SK-N-SH (cell line): ENCODE data around the gene HHIP. TPM values are rescaled to one million over a fixed set of nuclear protein-coding genes. Genes with fewer than 3 reads are reported as not detected.

Experiments used
- CTCF ChIA-PET: fragments of 300-600, 350-600 bp; formaldehyde crosslinking; extraction: SDS; loops from one replicate; lab custom pipeline; 2021; lab: Yijun Ruan, JAX
- POLR2A ChIA-PET: fragments of 350-600 bp; sonication (Branson Sonifier 250); formaldehyde crosslinking; extraction: SDS; loops from one replicate; lab custom pipeline; 2020; ENCODE audit warnings: antibody characterized with exemption, inconsistent platforms; lab: Yijun Ruan, JAX
- DNase-seq: peaks from one replicate; pipeline ENCODE4 v3.0.0; 2012
- H2AFZ ChIP-seq: fragments of 200-600 bp; sonication (generic); 2 replicates; pipeline ENCODE4 v1.8.1; 2016; ENCODE audit warnings: antibody characterized with exemption, mild to moderate bottlenecking, low read depth
- H3F3A ChIP-seq: fragments of 200-600 bp; sonication (generic); replicated peaks from 2 replicates; pipeline ENCODE3; 2016; ENCODE audit warnings: antibody characterized with exemption, mild to moderate bottlenecking; ENCODE audit not compliant: insufficient read depth
- H3K27ac ChIP-seq, 2 experiments: fragments of 200-500 bp in 1 of 2; fragments of 200-600 bp in 1 of 2; sonication (Bioruptor generic) in 1 of 2; sonication (generic), shearing (Covaris generic) in 1 of 2; 2 replicates each; pipeline versions ENCODE4 v1.5.1 to v1.6.1; 2014 to 2016; ENCODE audit warnings: low read depth in 2 of 2, inconsistent platforms in 1 of 2, low read length in 1 of 2, mild to moderate bottlenecking in 1 of 2, mixed read lengths in 1 of 2
- H3K27me3 ChIP-seq: fragments of 200-600 bp; sonication (generic), shearing (Covaris generic); 2 replicates; pipeline ENCODE4 v1.6.1; 2016; ENCODE audit warnings: mixed run types; ENCODE audit not compliant: insufficient read depth
- H3K36me3 ChIP-seq, 2 experiments: fragments of 200-500 bp in 1 of 2; fragments of 200-600 bp in 1 of 2; sonication (Bioruptor generic) in 1 of 2; sonication (generic) in 1 of 2; replicated peaks in 1 of 2; 2 replicates each; pipeline versions ENCODE3 to v1.5.1; 2014 to 2016; ENCODE audit warnings: low read length in 1 of 2, mild to moderate bottlenecking in 1 of 2; ENCODE audit not compliant: insufficient read depth in 2 of 2, control insufficient read depth in 1 of 2
- H3K4me1 ChIP-seq, 2 experiments: fragments of 200-500 bp in 1 of 2; fragments of 200-600 bp in 1 of 2; sonication (Bioruptor generic) in 1 of 2; sonication (generic), shearing (Covaris generic) in 1 of 2; 2 replicates each; pipeline versions ENCODE4 v1.5.1 to v1.6.1; 2014 to 2016; ENCODE audit warnings: low read depth in 1 of 2, low read length in 1 of 2, mixed run types in 1 of 2; ENCODE audit not compliant: insufficient read depth in 2 of 2, control insufficient read depth in 1 of 2
- H3K4me2 ChIP-seq: fragments of 200-600 bp; sonication (generic), shearing (Covaris generic); 2 replicates; pipeline ENCODE4 v1.6.1; 2017; ENCODE audit warnings: mixed run types
- H3K4me3 ChIP-seq, 2 experiments: fragments of 200-500 bp in 1 of 2; fragments of 200-600 bp in 1 of 2; sonication (Bioruptor generic) in 1 of 2; sonication (generic), shearing (Covaris generic) in 1 of 2; 2 replicates each; pipeline versions ENCODE4 v1.5.1 to v1.8.1; 2014 to 2016; ENCODE audit warnings: low read depth in 2 of 2, inconsistent platforms in 1 of 2, low read length in 1 of 2, mild to moderate bottlenecking in 1 of 2, mixed read lengths in 1 of 2, moderate library complexity in 1 of 2
- H3K79me2 ChIP-seq: fragments of 200-600 bp; sonication (generic); 2 replicates; pipeline ENCODE4 v1.8.1; 2017; ENCODE audit warnings: mild to moderate bottlenecking; ENCODE audit not compliant: insufficient read depth
- H3K9ac ChIP-seq: fragments of 200-600 bp; sonication (generic); 2 replicates; pipeline ENCODE4 v1.6.1; 2017; ENCODE audit warnings: mixed run types
- H3K9me2 ChIP-seq: fragments of 200-600 bp; sonication (generic); 2 replicates; pipeline ENCODE4 v1.6.1; 2017; ENCODE audit warnings: mixed run types
- H3K9me3 ChIP-seq: fragments of 200-600 bp; sonication (generic); 2 replicates; pipeline ENCODE4 v1.6.1; 2017; ENCODE audit warnings: mixed run types, mild to moderate bottlenecking, moderate library complexity
- H4K20me1 ChIP-seq: fragments of 200-600 bp; sonication (generic); 2 replicates; pipeline ENCODE4 v1.6.1; 2017; ENCODE audit warnings: mild to moderate bottlenecking, mixed run types; ENCODE audit not compliant: insufficient read depth
- CHD2 ChIP-seq: fragments of 150-350 bp; IDR thresholded peaks from 2 replicates; pipeline ENCODE4 v1.6.1; 2018; ENCODE audit warnings: low read length; ENCODE audit not compliant: partially characterized antibody
- ELF1 ChIP-seq: IDR thresholded peaks from 2 replicates; pipeline ENCODE4 v1.4.0; 2012
- EZH2phosphoT487 ChIP-seq: fragments of 200-600 bp; sonication (generic); IDR thresholded peaks from 2 replicates; pipeline ENCODE4 v1.6.1; 2017; ENCODE audit warnings: low read depth, mixed run types, mild to moderate bottlenecking, antibody characterized with exemption, moderate library complexity, borderline replicate concordance
- FOXM1 ChIP-seq: IDR thresholded peaks from 2 replicates; pipeline ENCODE4 v1.4.0; 2012; ENCODE audit warnings: low read depth, mild to moderate bottlenecking
- GABPA ChIP-seq: IDR thresholded peaks from 2 replicates; pipeline ENCODE4 v1.4.0; 2012; ENCODE audit warnings: low read depth, mild to moderate bottlenecking
- GATA2 ChIP-seq: sonication (generic); formaldehyde crosslinking; IDR thresholded peaks from 2 replicates; pipeline ENCODE4 v1.5.0; 2020; ENCODE audit warnings: mild to moderate bottlenecking, missing genetic modification reagents
- JUND ChIP-seq: IDR thresholded peaks from 2 replicates; pipeline ENCODE4 v1.4.0; 2012
- MEF2A ChIP-seq: IDR thresholded peaks from 2 replicates; pipeline ENCODE4 v1.4.0; 2012; ENCODE audit warnings: low read depth, borderline replicate concordance
- NFIC ChIP-seq: IDR thresholded peaks from 2 replicates; pipeline ENCODE4 v1.4.0; 2012; ENCODE audit warnings: borderline replicate concordance
- POLR2AphosphoS5 ChIP-seq: IDR thresholded peaks from 2 replicates; pipeline ENCODE4 v1.6.1; 2012; ENCODE audit warnings: low read depth, low read length
- RCOR1 ChIP-seq: fragments of 150-350 bp; IDR thresholded peaks from 2 replicates; pipeline ENCODE4 v1.6.1; 2017; ENCODE audit warnings: antibody characterized with exemption, low read length
- RFX5 ChIP-seq: IDR thresholded peaks from 2 replicates; pipeline ENCODE4 v1.6.1; 2012; ENCODE audit warnings: mild to moderate bottlenecking, improper control_type of control experiment, low read length
- RXRA ChIP-seq: IDR thresholded peaks from 2 replicates; pipeline ENCODE4 v1.4.0; 2012; ENCODE audit warnings: low read depth, mild to moderate bottlenecking, borderline replicate concordance
- SMC3 ChIP-seq: IDR thresholded peaks from 2 replicates; pipeline ENCODE4 v1.6.1; 2012; ENCODE audit warnings: low read depth, low read length, improper control_type of control experiment
- TAF1 ChIP-seq: IDR thresholded peaks from 2 replicates; pipeline ENCODE4 v1.6.1; 2012; ENCODE audit warnings: low read depth, mild to moderate bottlenecking, low read length, moderate library complexity, borderline replicate concordance
- TEAD4 ChIP-seq: IDR thresholded peaks from 2 replicates; pipeline ENCODE4 v1.4.0; 2012; ENCODE audit warnings: mild to moderate bottlenecking, borderline replicate concordance; ENCODE audit not compliant: insufficient read depth
- WGBS: methylation state at CpG from one replicate; pipeline ENCODE4 v1.1.6; 2017; ENCODE audit warnings: low lambda C conversion rate; 5-methylcytosine and 5-hydroxymethylcytosine counted together
- polyA plus RNA-seq, 3 experiments: library from polyadenylated mRNA; depleted of rRNA; stranded (reverse); fragments of >200 nt; gene quantifications; 2 replicates each; pipeline ENCODE4 v1.2.3, GENCODE V29; 2012
- TF ChIP-seq, protein P1 (sequence below): IDR thresholded peaks from 2 replicates; pipeline ENCODE4 v1.4.0; 2012; ENCODE audit warnings: low read depth
- TF ChIP-seq, protein P2 (sequence below): IDR thresholded peaks from 2 replicates; pipeline ENCODE4 v1.4.0; 2012; ENCODE audit warnings: low read depth, borderline replicate concordance
- TF ChIP-seq, protein P3 (sequence below): fragments of 150-350 bp; IDR thresholded peaks from 2 replicates; pipeline ENCODE4 v1.6.1; 2017; ENCODE audit warnings: antibody characterized with exemption, low read length, low read depth, borderline replicate concordance
- TF ChIP-seq, protein P4 (sequence below): IDR thresholded peaks from 2 replicates; pipeline ENCODE4; 2012

The HHIP gene
- polyA plus RNA-seq, 1 of the 3 experiments (the other 2 are of a cell fraction): 3.5 TPM

DNA sequence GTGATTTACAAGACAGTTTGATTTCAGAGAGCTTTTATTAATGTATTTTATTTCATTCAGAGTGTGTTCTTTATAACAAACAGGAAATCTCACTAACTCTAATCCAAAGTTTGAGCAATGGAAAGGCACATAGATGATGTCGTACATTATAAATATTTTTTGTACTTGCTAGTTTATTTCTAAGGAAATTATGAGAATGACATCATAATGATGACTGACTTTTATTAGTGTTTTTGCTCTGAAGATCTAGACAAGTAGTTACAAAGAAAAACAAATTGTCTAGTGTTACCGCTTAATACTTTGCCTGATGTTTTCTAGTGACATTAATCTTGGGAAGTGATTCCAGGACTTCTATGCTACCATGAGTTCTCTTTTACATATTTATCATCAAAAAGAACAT is 43.2 kb downstream of the HHIP start (continued):
- no peak for TF ChIP-seq POLR2AphosphoS5
- TF ChIP-seq SMC3: no peak
- TF ChIP-seq RXRA: no peak
- no peak for TF ChIP-seq RFX5
- TF ChIP-seq CHD2: no peak
- TF ChIP-seq, protein P1, sequence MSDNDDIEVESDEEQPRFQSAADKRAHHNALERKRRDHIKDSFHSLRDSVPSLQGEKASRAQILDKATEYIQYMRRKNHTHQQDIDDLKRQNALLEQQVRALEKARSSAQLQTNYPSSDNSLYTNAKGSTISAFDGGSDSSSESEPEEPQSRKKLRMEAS: no peak
- TF ChIP-seq ELF1: no peak
- TF ChIP-seq EZH2phosphoT487: no peak
- TF ChIP-seq, protein P2, sequence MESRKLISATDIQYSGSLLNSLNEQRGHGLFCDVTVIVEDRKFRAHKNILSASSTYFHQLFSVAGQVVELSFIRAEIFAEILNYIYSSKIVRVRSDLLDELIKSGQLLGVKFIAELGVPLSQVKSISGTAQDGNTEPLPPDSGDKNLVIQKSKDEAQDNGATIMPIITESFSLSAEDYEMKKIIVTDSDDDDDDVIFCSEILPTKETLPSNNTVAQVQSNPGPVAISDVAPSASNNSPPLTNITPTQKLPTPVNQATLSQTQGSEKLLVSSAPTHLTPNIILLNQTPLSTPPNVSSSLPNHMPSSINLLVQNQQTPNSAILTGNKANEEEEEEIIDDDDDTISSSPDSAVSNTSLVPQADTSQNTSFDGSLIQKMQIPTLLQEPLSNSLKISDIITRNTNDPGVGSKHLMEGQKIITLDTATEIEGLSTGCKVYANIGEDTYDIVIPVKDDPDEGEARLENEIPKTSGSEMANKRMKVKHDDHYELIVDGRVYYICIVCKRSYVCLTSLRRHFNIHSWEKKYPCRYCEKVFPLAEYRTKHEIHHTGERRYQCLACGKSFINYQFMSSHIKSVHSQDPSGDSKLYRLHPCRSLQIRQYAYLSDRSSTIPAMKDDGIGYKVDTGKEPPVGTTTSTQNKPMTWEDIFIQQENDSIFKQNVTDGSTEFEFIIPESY: no peak

DNA sequence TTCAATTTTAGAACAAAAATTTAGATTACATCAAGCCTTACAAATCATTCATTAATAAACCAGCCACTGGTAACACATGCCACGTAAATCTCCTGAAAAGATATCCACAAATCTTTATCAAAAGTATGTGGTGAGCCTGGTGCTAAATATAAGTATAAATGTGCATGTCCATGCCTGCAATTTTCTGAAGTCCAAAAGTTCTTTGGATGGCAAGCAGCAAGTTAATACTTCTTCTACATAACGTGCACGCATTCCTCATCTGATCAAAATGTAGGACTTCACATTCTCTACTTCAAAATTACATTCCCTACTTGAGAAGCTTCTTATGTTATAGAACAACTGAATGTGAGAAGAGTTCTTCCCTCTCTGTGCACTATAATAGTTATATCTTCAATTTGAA is 49.8 kb downstream of the HHIP start:
- H3K79me2 ChIP-seq: no peaks in the 10 kb centered on the region
- no peaks in the 10 kb centered on the region for H4K20me1 ChIP-seq
- POLR2A ChIA-PET: no interaction called here

More for the DNA sequence above, 49.8 kb downstream of the HHIP start:
- Histone ChIP-seq H3K27me3 (no peaks in the 10 kb centered on the region), H3K27ac (no peak overlapping the region), H3K4me1 (peaks cover 0 to 20% of the 10 kb centered on the region in 2 experiments; a peak in 2 of 4 replicates), H3K9ac (no peak overlapping the region), H3F3A (peaks cover 9% of the 10 kb centered on the region), H3K4me2 (no peak overlapping the region), H3K4me3 (no peak overlapping the region), H3K9me2 (no peaks in the 10 kb centered on the region), H2AFZ (no peak overlapping the region), H3K9me3 (no peaks in the 10 kb centered on the region), H3K36me3 (no peaks in the 10 kb centered on the region)
- TF ChIP-seq TAF1: no peak
- TF ChIP-seq GABPA: no peak
- TF ChIP-seq JUND: no peak
- TF ChIP-seq GATA2 (CRISPR knock-in tag): no peak
- TF ChIP-seq NFIC: no peak
- TF ChIP-seq, protein P3, sequence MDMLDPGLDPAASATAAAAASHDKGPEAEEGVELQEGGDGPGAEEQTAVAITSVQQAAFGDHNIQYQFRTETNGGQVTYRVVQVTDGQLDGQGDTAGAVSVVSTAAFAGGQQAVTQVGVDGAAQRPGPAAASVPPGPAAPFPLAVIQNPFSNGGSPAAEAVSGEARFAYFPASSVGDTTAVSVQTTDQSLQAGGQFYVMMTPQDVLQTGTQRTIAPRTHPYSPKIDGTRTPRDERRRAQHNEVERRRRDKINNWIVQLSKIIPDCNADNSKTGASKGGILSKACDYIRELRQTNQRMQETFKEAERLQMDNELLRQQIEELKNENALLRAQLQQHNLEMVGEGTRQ: no peak
- no peak for TF ChIP-seq RFX5
- TF ChIP-seq RXRA: no peak
- TF ChIP-seq TEAD4: no peak
- TF ChIP-seq, protein P2: no peak
- no peak for TF ChIP-seq POLR2AphosphoS5
- TF ChIP-seq, protein P4, sequence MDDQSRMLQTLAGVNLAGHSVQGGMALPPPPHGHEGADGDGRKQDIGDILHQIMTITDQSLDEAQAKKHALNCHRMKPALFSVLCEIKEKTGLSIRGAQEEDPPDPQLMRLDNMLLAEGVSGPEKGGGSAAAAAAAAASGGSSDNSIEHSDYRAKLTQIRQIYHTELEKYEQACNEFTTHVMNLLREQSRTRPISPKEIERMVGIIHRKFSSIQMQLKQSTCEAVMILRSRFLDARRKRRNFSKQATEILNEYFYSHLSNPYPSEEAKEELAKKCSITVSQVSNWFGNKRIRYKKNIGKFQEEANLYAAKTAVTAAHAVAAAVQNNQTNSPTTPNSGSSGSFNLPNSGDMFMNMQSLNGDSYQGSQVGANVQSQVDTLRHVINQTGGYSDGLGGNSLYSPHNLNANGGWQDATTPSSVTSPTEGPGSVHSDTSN: no peak
- TF ChIP-seq RCOR1: no peak
- no peak for TF ChIP-seq MEF2A
- no peak for TF ChIP-seq FOXM1
- 10% methylated on average over 3 of the region's 3 CpGs for WGBS
- DNase-seq: no peak
- CTCF ChIA-PET: no interaction called here
